ENCODE results near the gene ASRGL1.
A peak's percentile ranks its signal among the peaks of the same experiment; 100 is the strongest.
"Not testable (repeated sequence)": the region's sequence is repeated elsewhere in the genome, so short reads cannot be mapped to it uniquely, and the experiment has no call there.

ASRGL1 gene

DNA sequence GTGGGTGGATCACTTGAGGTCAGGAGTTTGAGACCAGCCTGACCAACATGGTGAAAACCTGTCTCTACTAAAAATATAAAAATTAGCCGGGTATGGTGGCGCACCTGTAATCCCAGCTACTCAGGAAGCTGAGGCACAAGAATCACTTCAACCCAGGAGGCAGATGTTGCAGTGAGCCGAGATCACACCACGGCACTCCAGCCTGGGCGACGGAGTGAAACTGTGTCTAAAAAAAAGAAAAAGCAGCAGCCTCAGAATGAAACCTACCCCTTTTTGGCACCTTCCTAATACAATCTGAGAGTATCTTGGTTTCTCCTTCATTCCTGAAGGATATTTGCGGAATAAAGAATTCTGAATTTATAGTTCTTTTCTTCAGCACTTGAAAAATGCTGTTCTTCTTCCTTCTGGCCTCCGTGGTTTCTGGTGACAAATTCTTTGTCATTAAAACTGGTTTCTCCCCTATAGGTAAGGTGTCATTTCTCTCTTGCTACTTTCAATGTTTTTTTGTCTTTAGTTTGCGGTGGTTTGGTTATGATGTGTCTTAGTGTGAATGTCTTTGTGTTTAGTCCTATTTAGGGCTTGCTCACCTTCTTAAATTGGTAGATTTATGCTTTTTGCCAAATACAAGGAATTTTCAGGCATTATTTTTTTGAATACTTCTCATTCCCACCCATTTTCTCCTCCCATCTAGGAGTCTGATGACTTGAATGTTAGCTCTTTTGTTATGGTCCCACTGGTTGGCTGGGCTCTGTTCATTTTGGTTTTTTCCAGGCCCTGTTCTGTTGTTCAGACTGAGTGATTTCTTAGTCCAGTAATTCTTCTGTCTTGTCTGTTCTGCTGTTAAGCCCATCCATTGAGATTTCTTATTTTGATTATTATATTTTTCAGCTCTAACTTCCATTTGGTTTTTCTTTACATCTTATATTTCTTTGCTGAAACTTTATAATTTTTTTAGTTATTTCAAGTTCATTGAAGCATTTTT is 15.4 kb downstream of the ASRGL1 start:
- no peak for DNase-seq

DNA sequence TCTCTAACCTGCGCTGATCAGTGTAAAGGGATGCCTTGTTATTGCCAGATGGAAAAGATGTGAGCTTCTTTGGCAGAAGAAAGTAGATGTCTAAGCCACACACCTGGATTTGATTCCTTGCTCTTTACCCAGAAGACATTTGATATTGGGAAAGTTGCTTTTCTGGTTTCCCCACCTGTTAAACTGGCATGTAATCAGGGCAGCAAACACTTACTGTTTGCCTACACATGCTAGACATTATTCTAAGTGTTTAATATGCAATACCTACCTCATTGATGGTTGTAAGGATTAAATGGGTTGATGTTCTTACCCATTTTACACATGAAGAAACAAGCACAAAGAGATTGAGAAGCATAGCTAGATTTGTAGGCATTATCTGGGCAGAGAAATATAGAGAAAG is 16.6 kb downstream of the ASRGL1 start:
- no peak for DNase-seq

DNA sequence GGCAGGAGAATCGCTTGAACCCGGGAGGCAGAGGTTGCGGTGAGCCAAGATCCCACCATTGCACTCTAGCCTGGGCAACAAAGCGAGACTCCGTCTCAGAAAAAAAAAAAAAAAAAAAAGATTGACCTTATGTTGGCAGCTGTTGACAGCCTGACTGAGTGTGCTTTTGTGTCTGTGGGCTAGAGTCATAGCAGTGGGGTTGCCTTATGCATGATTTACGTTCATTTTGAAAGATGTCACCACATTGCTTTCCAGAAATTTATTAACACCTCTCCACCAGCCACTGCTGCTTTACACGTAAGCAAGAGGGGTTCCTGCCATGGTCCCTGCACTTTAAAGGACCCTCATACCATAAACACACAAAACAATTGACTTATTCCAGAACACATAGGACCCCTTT is 21.0 kb downstream of the ASRGL1 start:
- no peak for DNase-seq

DNA sequence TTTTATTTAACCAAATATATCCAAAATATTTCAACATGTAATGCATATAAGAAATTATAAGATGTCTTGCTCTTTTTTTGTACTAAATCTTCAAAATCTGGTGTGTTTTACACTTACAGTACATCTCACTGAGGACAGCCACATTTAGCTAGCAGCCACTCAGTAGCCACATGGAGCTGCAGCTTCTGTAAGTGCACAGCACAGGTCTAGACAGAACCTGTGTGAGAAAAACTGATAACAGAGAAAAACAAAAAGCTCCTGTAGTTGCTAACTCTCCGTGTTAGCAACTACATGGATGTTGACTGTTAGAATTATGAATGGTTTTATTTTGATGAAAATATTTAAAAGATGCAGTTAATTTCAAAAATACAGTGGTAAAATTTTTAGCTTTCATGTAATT is 22.2 kb downstream of the ASRGL1 start:
- no peak for DNase-seq

- no peak for DNase-seq
Observed at GRCh38 chr11:62360685-62361084, 23.4 kb downstream of the ASRGL1 start.

GRCh38 chr11:62368861-62369477 is 31.7 kb downstream of the ASRGL1 start:
- peak; percentile 64 for DNase-seq

DNA sequence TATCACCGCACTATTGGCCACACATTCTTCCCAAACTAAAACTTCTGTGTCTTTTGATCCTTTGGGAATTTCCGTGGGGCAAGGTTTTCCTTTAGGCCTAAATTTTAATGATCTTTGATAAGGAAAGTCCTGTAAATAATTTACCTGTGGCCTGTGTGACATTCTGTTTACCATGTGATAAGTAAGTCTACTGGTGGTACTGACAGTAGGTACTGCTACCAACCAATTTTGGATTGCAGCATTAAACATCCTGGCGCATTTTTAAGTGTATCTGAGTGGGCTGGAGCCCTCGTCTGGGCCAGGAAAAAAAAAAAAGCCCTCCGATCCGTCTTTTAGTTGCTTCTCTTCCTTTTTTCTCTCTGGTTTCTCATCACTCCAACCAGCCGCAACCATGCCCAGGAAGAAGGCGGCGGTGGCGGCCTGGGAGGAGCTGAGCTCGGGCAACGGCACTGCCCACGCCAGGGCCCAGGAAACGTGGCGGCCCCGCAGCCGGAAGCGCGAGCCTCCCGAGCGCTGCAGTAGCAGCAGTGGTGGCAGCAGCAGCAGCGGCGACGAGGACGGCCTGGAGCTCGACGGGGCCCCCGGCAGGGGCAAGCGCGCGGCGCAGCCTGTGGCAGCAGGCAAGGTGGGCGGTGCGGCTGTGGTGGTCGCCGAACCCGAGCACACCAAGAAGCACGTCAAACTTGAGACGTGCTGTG is 33.6 kb downstream of the ASRGL1 start:
- DNase-seq = peak; percentile 50

DNA sequence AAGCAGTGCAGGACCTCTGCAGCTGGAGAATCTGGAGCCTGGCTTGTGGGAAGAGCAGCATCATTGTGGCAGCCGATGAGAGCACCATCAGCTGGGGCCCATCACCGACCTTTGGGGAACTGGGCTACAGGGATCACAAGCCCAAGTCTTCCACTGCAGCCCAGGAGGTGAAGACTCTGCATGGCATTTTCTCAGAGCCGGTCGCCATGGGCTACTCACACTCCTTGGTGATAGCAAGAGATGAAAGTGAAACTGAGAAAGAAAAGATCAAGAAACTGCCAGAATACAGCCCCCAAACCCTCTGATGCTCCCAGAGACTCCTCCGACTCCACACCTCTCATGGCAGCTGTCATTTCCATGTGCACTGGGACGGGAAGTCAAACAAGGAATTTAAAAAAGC is 35.6 kb downstream of the ASRGL1 start:
- DNase-seq = no peak

GRCh38 chr11:62373464-62374119 is 36.3 kb downstream of the ASRGL1 start:
- no peak for DNase-seq

DNA sequence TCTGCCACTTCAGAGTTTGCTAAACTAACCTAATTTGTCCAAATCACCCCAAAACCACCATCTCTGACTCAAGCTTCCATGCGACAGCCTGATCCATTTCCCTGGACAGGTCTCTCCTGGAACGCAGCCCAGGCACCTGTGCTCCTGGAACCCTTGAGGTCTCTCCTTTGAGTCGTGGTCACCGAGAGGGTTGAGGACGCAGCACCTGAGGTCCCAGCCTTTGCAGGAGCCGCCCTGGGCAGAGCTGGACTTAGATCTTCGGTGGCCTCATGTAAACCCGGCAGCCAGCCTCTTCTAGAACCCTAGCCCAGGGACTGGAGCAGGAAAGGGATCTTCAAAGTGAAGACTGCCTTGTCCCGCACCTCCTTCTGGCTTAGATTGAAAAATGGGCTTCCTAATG is 37.6 kb downstream of the ASRGL1 start:
- DNase-seq = no peak

- DNase-seq = peak; percentile 87
Observed at GRCh38 chr11:62378459-62379063, 41.3 kb downstream of the ASRGL1 start.

DNA sequence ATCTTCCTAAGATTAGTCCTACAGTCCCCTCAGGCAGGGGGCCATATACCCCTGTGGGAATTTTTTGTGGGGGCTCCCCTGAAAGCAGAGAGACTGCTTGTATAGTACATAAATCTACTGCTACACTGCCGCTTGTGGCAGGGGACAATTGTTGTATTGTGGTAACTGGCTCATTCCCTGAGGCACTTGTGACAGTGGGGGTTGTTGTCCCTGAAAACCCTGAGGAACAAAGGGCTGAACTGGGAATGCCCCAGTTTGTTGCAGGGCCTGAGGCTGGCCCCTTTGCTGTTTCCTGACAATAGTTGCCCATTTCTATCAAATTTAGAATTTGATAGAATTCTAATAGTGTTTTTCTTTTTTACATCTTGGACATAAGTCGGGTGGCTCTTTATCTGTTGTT is 42.3 kb downstream of the ASRGL1 start:
- not testable (repeated sequence) for DNase-seq

- DNase-seq = peak; percentile 93
Observed at GRCh38 chr11:62380821-62381245, 43.6 kb downstream of the ASRGL1 start.

GRCh38 chr11:62383822-62384221 is 46.6 kb downstream of the ASRGL1 start:
- no peak for DNase-seq

GRCh38 chr11:62386083-62386482 is 48.8 kb downstream of the ASRGL1 start:
- not testable (repeated sequence) for DNase-seq

DNA sequence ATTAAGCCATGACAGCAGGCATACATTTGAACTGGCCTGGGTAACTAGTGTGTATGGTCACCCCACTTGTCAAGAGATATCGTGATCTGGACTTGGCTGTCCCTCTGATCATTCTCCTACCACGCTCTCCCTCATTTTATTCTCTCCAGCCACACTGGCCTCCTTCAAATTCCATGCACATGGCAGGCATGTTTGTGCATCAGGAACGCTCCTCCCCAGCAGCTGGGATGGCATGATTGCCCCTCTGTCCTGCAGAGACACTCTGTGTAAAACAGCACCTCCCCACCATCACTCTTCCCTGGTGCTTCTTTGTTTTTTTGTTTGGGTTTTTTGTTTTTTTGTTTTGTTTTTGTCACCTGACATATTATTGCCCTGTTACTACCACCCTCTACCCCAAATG is 50.1 kb downstream of the ASRGL1 start:
- DNase-seq = no peak

DNA sequence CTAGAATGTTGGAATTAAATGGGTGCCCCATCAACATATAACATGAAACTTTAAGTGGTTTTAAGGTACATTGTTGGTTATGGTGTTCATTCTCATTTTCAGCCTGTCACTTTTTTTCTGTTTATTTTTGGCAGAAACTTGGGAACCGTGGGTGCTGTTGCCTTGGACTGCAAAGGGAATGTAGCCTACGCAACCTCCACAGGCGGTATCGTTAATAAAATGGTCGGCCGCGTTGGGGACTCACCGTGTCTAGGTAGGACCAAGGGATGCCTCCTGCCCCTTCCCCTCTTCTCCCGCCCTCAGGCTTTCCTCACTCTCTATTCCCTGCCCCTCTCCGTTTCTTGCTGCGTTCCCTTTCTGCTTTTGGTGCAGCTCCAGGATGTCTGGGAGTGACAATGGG is 51.8 kb downstream of the ASRGL1 start:
- DNase-seq = no peak

GRCh38 chr11:62390237-62390636 is 53.0 kb downstream of the ASRGL1 start:
- DNase-seq = no peak

DNA sequence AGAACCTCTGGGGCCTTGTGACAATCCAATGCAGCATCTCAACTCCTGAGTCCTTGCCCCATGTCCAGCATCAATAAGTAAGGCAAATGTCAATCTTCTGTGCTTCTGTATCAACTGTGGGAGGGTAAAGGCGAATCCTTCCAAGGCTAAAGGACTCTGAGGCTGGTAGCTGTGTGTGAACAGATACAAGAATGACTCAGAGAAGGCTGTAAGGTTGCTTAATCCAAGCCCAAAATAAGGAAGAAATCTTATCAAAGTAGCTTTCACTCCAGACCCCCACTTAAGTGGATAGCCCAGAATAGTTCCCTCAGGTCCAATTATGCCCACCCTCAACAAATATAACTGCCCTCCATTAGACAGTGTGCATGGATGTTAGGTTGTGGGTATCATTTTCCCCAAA is 53.5 kb downstream of the ASRGL1 start:
- no peak for DNase-seq

DNA sequence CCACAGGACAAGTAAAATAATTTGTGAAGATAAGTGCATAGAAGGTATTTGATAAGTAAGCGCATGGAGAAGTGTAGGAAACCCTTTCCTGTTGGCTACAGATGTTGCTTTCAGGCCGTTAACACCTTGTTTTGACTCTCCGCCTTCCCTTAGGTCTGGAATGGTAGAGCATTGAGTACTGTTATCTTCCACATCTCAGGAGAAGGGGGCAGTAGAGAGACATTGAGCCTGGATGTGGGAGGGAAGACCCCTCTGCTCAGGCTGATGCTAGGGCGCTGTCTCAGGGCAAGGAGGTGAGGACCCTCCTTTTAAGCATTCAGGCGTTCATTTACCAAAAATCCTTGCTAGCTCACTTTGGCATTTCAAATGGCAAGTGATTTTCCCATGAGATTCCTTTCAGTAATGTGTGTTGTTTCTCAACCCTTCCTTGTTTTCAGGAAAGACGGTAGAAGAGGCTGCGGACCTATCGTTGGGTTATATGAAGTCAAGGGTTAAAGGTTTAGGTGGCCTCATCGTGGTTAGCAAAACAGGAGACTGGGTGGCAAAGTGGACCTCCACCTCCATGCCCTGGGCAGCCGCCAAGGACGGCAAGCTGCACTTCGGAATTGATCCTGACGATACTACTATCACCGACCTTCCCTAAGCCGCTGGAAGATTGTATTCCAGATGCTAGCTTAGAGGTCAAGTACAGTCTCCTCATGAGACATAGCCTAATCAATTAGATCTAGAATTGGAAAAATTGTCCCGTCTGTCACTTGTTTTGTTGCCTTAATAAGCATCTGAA is 54.6 kb downstream of the ASRGL1 start:
- DNase-seq = no peak

DNA sequence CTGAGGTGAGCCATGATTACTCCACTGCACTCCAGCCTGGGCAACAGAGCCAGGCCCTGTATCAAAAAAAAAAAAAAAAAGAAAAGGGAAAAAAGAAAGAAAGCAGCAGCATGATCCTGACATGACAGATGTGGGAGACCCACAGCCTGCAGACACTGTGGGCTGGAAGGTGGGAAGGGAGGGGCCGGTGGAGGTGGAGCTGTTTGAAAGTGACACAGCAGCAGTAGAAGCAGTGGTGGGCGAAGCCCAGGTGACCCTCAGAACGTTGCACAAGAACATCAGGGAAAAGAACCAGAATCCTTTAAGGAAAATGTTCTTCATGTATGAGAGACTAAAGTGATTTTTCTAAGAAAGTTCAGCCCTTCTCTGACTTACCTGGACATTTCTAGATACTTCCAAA is 55.3 kb downstream of the ASRGL1 start:
- no peak for DNase-seq

Data from hematopoietic multipotent progenitor cell treated with erythropoietin and hydrocortisone succinate and interleukin-3 and kit ligand, for 6 days (in vitro differentiated cells).